ENCODE measurements around the gene TMEM167A. TPM values are rescaled to one million over a fixed set of nuclear protein-coding genes. Genes with fewer than 3 reads are reported as not detected.

The TMEM167A gene
- total RNA-seq, 6 experiments from 2014 or later: 22.4 to 48.4 (median 39.0) TPM

GRCh38 chr5:83066548-83067110 lies 10.6 kb downstream of the TMEM167A start:
- WGBS (ENCODE audit: insufficient coverage, low coverage, low lambda C conversion rate, missing lambda C conversion rate): 89% methylated on average over 3 of the region's 3 CpGs

DNA sequence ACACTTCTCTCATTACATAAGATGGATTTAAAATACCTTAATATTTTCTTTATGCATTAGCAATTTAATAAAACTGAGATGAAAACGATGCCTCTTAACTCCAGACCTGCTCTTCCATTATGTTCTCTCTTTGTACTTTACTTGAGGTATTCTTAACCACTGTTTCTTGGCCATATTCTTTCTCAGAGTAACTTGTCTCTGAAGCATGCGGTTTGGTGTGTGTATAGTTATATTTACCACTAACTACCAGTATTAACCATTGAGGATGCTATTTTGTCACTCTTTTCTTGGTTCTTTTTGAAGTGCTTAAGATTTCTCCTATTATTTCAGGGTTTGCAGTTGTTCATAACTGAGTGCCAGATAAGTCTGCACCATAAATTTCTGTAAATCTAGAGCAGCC lies 17.9 kb downstream of the TMEM167A start:
- H3K4me3 ChIP-seq: no peak overlapping the region
- 72% methylated on average over 2 of the region's 2 CpGs for WGBS (ENCODE audit: insufficient coverage, low coverage, low lambda C conversion rate, missing lambda C conversion rate)
- intact Hi-C loops (cut with DNase I): no loop called here
- no peaks in the 10 kb centered on the region for H3K27me3 ChIP-seq
- ATAC-seq (no peak), DNase-seq (no peak)
- H3K9me3 ChIP-seq: no peaks in the 10 kb centered on the region
- H3K36me3 ChIP-seq: peaks cover 0 to 2% (median 0%) of the 10 kb centered on the region in 4 donors
- no peak overlapping the region for H3K27ac ChIP-seq
- TF ChIP-seq, protein P1, sequence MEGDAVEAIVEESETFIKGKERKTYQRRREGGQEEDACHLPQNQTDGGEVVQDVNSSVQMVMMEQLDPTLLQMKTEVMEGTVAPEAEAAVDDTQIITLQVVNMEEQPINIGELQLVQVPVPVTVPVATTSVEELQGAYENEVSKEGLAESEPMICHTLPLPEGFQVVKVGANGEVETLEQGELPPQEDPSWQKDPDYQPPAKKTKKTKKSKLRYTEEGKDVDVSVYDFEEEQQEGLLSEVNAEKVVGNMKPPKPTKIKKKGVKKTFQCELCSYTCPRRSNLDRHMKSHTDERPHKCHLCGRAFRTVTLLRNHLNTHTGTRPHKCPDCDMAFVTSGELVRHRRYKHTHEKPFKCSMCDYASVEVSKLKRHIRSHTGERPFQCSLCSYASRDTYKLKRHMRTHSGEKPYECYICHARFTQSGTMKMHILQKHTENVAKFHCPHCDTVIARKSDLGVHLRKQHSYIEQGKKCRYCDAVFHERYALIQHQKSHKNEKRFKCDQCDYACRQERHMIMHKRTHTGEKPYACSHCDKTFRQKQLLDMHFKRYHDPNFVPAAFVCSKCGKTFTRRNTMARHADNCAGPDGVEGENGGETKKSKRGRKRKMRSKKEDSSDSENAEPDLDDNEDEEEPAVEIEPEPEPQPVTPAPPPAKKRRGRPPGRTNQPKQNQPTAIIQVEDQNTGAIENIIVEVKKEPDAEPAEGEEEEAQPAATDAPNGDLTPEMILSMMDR (IDR thresholded peaks at IDR 0.05): no peak
- TF ChIP-seq POLR2A (IDR thresholded peaks at IDR 0.05): no peak
- H3K4me1 ChIP-seq: no peaks in the 10 kb centered on the region

More at GRCh38 chr5:83066548-83067110, 10.6 kb downstream of the TMEM167A start:
- TF ChIP-seq, protein P1 (IDR thresholded peaks at IDR 0.05): no peak
- TF ChIP-seq POLR2A (IDR thresholded peaks at IDR 0.05): no peak
- no peak for DNase-seq
- intact Hi-C loops (cut with DNase I): no loop called here
- H3K36me3 ChIP-seq: peaks cover 0 to 2% (median 0%) of the 10 kb centered on the region in 4 donors
- H3K4me1 ChIP-seq: peaks cover 0 to 4% (median 2%) of the 10 kb centered on the region in 4 donors
- ATAC-seq: peak in 1 of 4 donors; percentile 40
- H3K27ac ChIP-seq: no peak overlapping the region
- no peaks in the 10 kb centered on the region for H3K9me3 ChIP-seq
- H3K4me3 ChIP-seq: no peak overlapping the region
- H3K27me3 ChIP-seq: no peaks in the 10 kb centered on the region

DNA sequence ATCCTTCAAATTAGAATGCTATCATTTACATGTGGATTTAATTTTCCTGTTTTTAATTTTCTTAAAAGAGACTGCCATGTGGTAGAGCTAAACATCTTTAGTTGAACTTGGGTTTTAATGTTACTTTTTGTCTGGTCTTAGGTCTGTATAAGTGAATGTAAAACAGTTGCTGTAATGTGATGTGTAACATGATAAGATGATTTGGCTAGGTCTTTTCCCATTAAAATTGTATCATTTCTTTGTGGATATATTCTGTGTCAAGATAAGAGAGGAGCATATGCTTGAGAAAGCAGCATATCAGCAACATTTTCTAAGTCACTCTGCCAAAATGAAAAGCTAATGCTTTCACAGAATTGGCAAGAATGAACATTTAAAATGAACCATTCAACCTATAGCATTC lies 18.5 kb downstream of the TMEM167A start:
- Histone ChIP-seq H3K4me3 (no peak overlapping the region), H3K4me1 (no peaks in the 10 kb centered on the region), H3K27ac (no peak overlapping the region), H3K27me3 (no peaks in the 10 kb centered on the region), H3K9me3 (no peaks in the 10 kb centered on the region), H3K36me3 (peaks cover 0 to 2% (median under 1%) of the 10 kb centered on the region in 4 donors)
- no peak for ATAC-seq
- DNase-seq: no peak
- TF ChIP-seq, protein P1 (IDR thresholded peaks at IDR 0.05): no peak
- no peak for TF ChIP-seq POLR2A (IDR thresholded peaks at IDR 0.05)
- intact Hi-C loops (cut with DNase I): no loop called here

DNA sequence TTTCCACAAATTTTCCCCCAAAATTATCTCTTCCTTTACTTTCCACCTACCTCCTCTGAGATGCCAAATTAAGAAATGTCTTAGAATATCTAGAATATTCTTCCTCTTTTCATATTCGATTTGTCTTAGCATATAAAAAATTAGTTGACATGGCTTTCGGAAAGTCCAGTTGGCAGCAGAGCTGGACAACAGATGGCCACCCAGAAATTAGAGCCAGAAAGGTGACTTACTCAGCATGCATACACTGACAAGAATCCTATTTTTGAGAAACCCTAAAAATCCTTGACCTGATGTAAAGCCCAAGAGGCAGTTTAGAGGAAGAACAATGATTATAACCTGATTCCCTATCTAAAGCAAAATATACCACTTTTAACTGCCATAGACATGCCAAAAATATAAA lies 22.0 kb downstream of the TMEM167A start:
- intact Hi-C loops (cut with DNase I): no loop called here
- no peaks in the 10 kb centered on the region for H3K4me1 ChIP-seq
- DNase-seq: no peak
- no peaks in the 10 kb centered on the region for H3K27me3 ChIP-seq
- H3K9me3 ChIP-seq: no peaks in the 10 kb centered on the region
- WGBS (ENCODE audit: insufficient coverage, low coverage, low lambda C conversion rate, missing lambda C conversion rate): 89% methylated on average over 2 of the region's 2 CpGs
- ATAC-seq: no peak
- H3K27ac ChIP-seq: no peak overlapping the region
- no peak for TF ChIP-seq POLR2A (IDR thresholded peaks at IDR 0.05)
- TF ChIP-seq, protein P1 (IDR thresholded peaks at IDR 0.05): no peak
- peaks cover 0 to 6% (median 2%) of the 10 kb centered on the region in 4 donors for H3K36me3 ChIP-seq
- H3K4me3 ChIP-seq: no peak overlapping the region

Measured in right lobe of liver (tissue), 6 donors.